Measurements from ENCODE around the gene TUT7. TPM values are rescaled to one million over a fixed set of nuclear protein-coding genes. Genes with fewer than 3 reads are reported as not detected.

The TUT7 gene
- total RNA-seq, 3 donors from 2014 or later = 30.7 to 49.1 (median 36.8) TPM

- no peaks in the 10 kb centered on the region for H3K9me3 ChIP-seq
- H3K4me1 ChIP-seq (ENCODE audit: low read depth) = no peaks in the 10 kb centered on the region
- TF ChIP-seq CTCF (IDR thresholded peaks at IDR 0.05) = no peak
- ATAC-seq = no peak
- H3K4me3 ChIP-seq = no peak overlapping the region
- no peak for DNase-seq
- intact Hi-C loops (cut with DNase I, micrococcal nuclease) = no loop called here
- H3K36me3 ChIP-seq (ENCODE audit: low read depth) = no peaks in the 10 kb centered on the region
Measured at GRCh38 chr9:86333651-86334050, 20.6 kb downstream of the TUT7 start.

- H3K4me3 ChIP-seq = no peak overlapping the region
- no peak for DNase-seq
- no peak for ATAC-seq
- no peaks in the 10 kb centered on the region for H3K9me3 ChIP-seq
- intact Hi-C loops (cut with DNase I, micrococcal nuclease) = no loop called here
- H3K4me1 ChIP-seq (ENCODE audit: low read depth) = no peaks in the 10 kb centered on the region
- peaks cover 6% of the 10 kb centered on the region for H3K36me3 ChIP-seq (ENCODE audit: low read depth)
- TF ChIP-seq CTCF (IDR thresholded peaks at IDR 0.05) = no peak
Measured at GRCh38 chr9:86330186-86330585, 24.0 kb downstream of the TUT7 start.

GRCh38 chr9:86329649-86330048 is 24.6 kb downstream of the TUT7 start:
- H3K36me3 ChIP-seq (ENCODE audit: low read depth) = peaks cover 11% of the 10 kb centered on the region
- ATAC-seq (no peak), DNase-seq (no peak)
- TF ChIP-seq CTCF (IDR thresholded peaks at IDR 0.05) = no peak
- no peaks in the 10 kb centered on the region for H3K4me1 ChIP-seq (ENCODE audit: low read depth)
- no peaks in the 10 kb centered on the region for H3K9me3 ChIP-seq
- H3K4me3 ChIP-seq = no peak overlapping the region
- intact Hi-C loops (cut with DNase I, micrococcal nuclease) = no loop called here

- TF ChIP-seq CTCF (IDR thresholded peaks at IDR 0.05) = no peak
- Histone ChIP-seq H3K4me3 (no peak overlapping the region), H3K36me3 (ENCODE audit: low read depth) (peaks cover 22% of the 10 kb centered on the region), H3K4me1 (ENCODE audit: low read depth) (no peaks in the 10 kb centered on the region), H3K9me3 (no peaks in the 10 kb centered on the region)
- DNase-seq (no peak), ATAC-seq (no peak)
- intact Hi-C loops (cut with DNase I, micrococcal nuclease) = no loop called here
Measured at GRCh38 chr9:86328156-86328555, 26.1 kb downstream of the TUT7 start.

- Histone ChIP-seq H3K9me3 (no peaks in the 10 kb centered on the region), H3K36me3 (ENCODE audit: low read depth) (peaks cover 27% of the 10 kb centered on the region), H3K4me3 (no peak overlapping the region), H3K4me1 (ENCODE audit: low read depth) (no peaks in the 10 kb centered on the region)
- no peak for ATAC-seq
- intact Hi-C loops (cut with DNase I, micrococcal nuclease) = no loop called here
- DNase-seq = no peak
- TF ChIP-seq CTCF (IDR thresholded peaks at IDR 0.05) = no peak
Measured at GRCh38 chr9:86326536-86326935, 27.7 kb downstream of the TUT7 start.

- H3K4me1 ChIP-seq (ENCODE audit: low read depth) = no peaks in the 10 kb centered on the region
- DNase-seq = no peak
- no peak overlapping the region for H3K4me3 ChIP-seq
- intact Hi-C loops (cut with DNase I, micrococcal nuclease) = no loop called here
- H3K9me3 ChIP-seq = no peaks in the 10 kb centered on the region
- no peak for ATAC-seq
- peaks cover 30% of the 10 kb centered on the region for H3K36me3 ChIP-seq (ENCODE audit: low read depth)
- TF ChIP-seq CTCF (IDR thresholded peaks at IDR 0.05) = no peak
Measured at GRCh38 chr9:86324901-86325300, 29.3 kb downstream of the TUT7 start.
